Mucosa of stomach (tissue), 1 donor: ENCODE results near the gene OR14A2.
"Not testable (repeated sequence)": the region's sequence is repeated elsewhere in the genome, so short reads cannot be mapped to it uniquely, and the experiment has no call there.

ENCODE experiments used
- H3K27me3 ChIP-seq: one replicate; pipeline ENCODE4 v1.7.0; 2013; ENCODE audit warnings: mild to moderate bottlenecking, low read length; ENCODE audit not compliant: control insufficient read depth, insufficient read depth
- H3K36me3 ChIP-seq: one replicate; pipeline ENCODE4 v1.7.0; 2013; ENCODE audit warnings: low read length; ENCODE audit not compliant: control insufficient read depth, insufficient read depth
- H3K4me1 ChIP-seq: one replicate; pipeline ENCODE4 v1.7.0; 2013; ENCODE audit warnings: mild to moderate bottlenecking, low read length; ENCODE audit not compliant: control insufficient read depth, insufficient read depth
- H3K4me3 ChIP-seq: one replicate; pipeline ENCODE4 v1.7.0; 2013; ENCODE audit warnings: low read length
- H3K9ac ChIP-seq: one replicate; pipeline ENCODE4 v1.7.0; 2013; ENCODE audit warnings: mild to moderate bottlenecking, low read length, moderate library complexity
- H3K9me3 ChIP-seq: one replicate; pipeline ENCODE4 v1.7.0; 2013; ENCODE audit warnings: mild to moderate bottlenecking, low read length, moderate library complexity; ENCODE audit not compliant: control insufficient read depth
- donor health status: Pancreatic carcinoma.

OR14A2 gene

GRCh38 chr1:247748041-247748440 is at the start of gene OR14A2:
Gene OR14A2 (minus strand): TSS chr1:247748141.
- Histone ChIP-seq H3K4me3 (no peak within 1 kb of the TSS), H3K4me1 (no peaks in the 10 kb centered on the region), H3K9me3 (no peaks in the 10 kb centered on the region), H3K9ac (no peak within 1 kb of the TSS), H3K27me3 (no peaks in the 10 kb centered on the region), H3K36me3 (no peaks in the 10 kb centered on the region)

- no peak overlapping the region for H3K9ac ChIP-seq
- no peak overlapping the region for H3K4me3 ChIP-seq
- no peaks in the 10 kb centered on the region for H3K36me3 ChIP-seq
- no peaks in the 10 kb centered on the region for H3K4me1 ChIP-seq
- H3K27me3 ChIP-seq = no peaks in the 10 kb centered on the region
- no peaks in the 10 kb centered on the region for H3K9me3 ChIP-seq
These were observed 49.6 kb upstream of the OR14A2 start for GRCh38 chr1:247797518-247797917.

GRCh38 chr1:247769603-247770002 is 21.7 kb upstream of the OR14A2 start:
- H3K9me3 ChIP-seq = no peaks in the 10 kb centered on the region
- H3K9ac ChIP-seq = no peak overlapping the region
- H3K4me3 ChIP-seq = no peak overlapping the region
- H3K36me3 ChIP-seq = no peaks in the 10 kb centered on the region
- no peaks in the 10 kb centered on the region for H3K4me1 ChIP-seq
- H3K27me3 ChIP-seq = no peaks in the 10 kb centered on the region

GRCh38 chr1:247760456-247760855 is 12.5 kb upstream of the OR14A2 start, which contains the start of gene OR1C1:
Gene OR1C1 (minus strand): TSS chr1:247760556. CDS start chr1:247758406, 2,150 bp downstream.
- H3K9ac ChIP-seq = no peak within 1 kb of the TSS
- H3K36me3 ChIP-seq = no peaks in the 10 kb centered on the region
- H3K27me3 ChIP-seq = no peaks in the 10 kb centered on the region
- H3K9me3 ChIP-seq = no peaks in the 10 kb centered on the region
- no peaks in the 10 kb centered on the region for H3K4me1 ChIP-seq
- H3K4me3 ChIP-seq = no peak within 1 kb of the TSS

GRCh38 chr1:247754311-247754710 is 6.4 kb upstream of the OR14A2 start:
- not testable (repeated sequence) for H3K4me1 ChIP-seq, H3K36me3 ChIP-seq, H3K9me3 ChIP-seq, H3K27me3 ChIP-seq, H3K4me3 ChIP-seq, H3K9ac ChIP-seq

- Histone ChIP-seq H3K4me1 (no peaks in the 10 kb centered on the region), H3K9me3 (no peaks in the 10 kb centered on the region), H3K4me3 (no peak overlapping the region), H3K36me3 (no peaks in the 10 kb centered on the region), H3K9ac (no peak overlapping the region), H3K27me3 (no peaks in the 10 kb centered on the region)
These were observed 1.9 kb upstream of the OR14A2 start for GRCh38 chr1:247749870-247750269.

GRCh38 chr1:247747616-247748015 is 325 bp downstream of the OR14A2 start:
- Histone ChIP-seq H3K36me3 (no peaks in the 10 kb centered on the region), H3K4me3 (no peak overlapping the region), H3K4me1 (no peaks in the 10 kb centered on the region), H3K9ac (no peak overlapping the region), H3K9me3 (no peaks in the 10 kb centered on the region), H3K27me3 (no peaks in the 10 kb centered on the region)

GRCh38 chr1:247746391-247746935 is 1.5 kb downstream of the OR14A2 start:
- H3K9me3 ChIP-seq = no peaks in the 10 kb centered on the region
- H3K4me3 ChIP-seq = no peak overlapping the region
- no peaks in the 10 kb centered on the region for H3K27me3 ChIP-seq
- H3K4me1 ChIP-seq = no peaks in the 10 kb centered on the region
- H3K36me3 ChIP-seq = no peaks in the 10 kb centered on the region
- H3K9ac ChIP-seq = no peak overlapping the region

GRCh38 chr1:247742215-247742760 is 5.7 kb downstream of the OR14A2 start:
- H3K9ac ChIP-seq, H3K9me3 ChIP-seq, H3K27me3 ChIP-seq, H3K4me3 ChIP-seq, H3K4me1 ChIP-seq, H3K36me3 ChIP-seq: not testable (repeated sequence)

- no peaks in the 10 kb centered on the region for H3K27me3 ChIP-seq
- H3K9me3 ChIP-seq = no peaks in the 10 kb centered on the region
- no peak overlapping the region for H3K4me3 ChIP-seq
- no peaks in the 10 kb centered on the region for H3K4me1 ChIP-seq
- no peak overlapping the region for H3K9ac ChIP-seq
- no peaks in the 10 kb centered on the region for H3K36me3 ChIP-seq
These were observed 6.2 kb downstream of the OR14A2 start for GRCh38 chr1:247741756-247742155.

- no peaks in the 10 kb centered on the region for H3K4me1 ChIP-seq
- H3K27me3 ChIP-seq = no peaks in the 10 kb centered on the region
- no peaks in the 10 kb centered on the region for H3K9me3 ChIP-seq
- H3K9ac ChIP-seq = no peak overlapping the region
- no peak overlapping the region for H3K4me3 ChIP-seq
- H3K36me3 ChIP-seq = no peaks in the 10 kb centered on the region
These were observed 7.2 kb downstream of the OR14A2 start for GRCh38 chr1:247740721-247741120.

- H3K4me3 ChIP-seq = no peak within 1 kb of the TSS
- H3K9ac ChIP-seq = no peak within 1 kb of the TSS
- H3K9me3 ChIP-seq = no peaks in the 10 kb centered on the region
- H3K4me1 ChIP-seq = no peaks in the 10 kb centered on the region
- no peaks in the 10 kb centered on the region for H3K27me3 ChIP-seq
- H3K36me3 ChIP-seq = no peaks in the 10 kb centered on the region
These were observed 9.6 kb downstream of the OR14A2 start, which contains the start of gene OR14K1 for GRCh38 chr1:247738315-247738714. Gene OR14K1 (plus strand): TSS chr1:247738615. CDS start chr1:247738615, 0 bp downstream.

- Histone ChIP-seq H3K27me3 (no peaks in the 10 kb centered on the region), H3K4me3 (no peak overlapping the region), H3K9me3 (no peaks in the 10 kb centered on the region), H3K9ac (no peak overlapping the region), H3K4me1 (no peaks in the 10 kb centered on the region), H3K36me3 (no peaks in the 10 kb centered on the region)
These were observed 26.7 kb downstream of the OR14A2 start for GRCh38 chr1:247721222-247721621.
